Measurements from ENCODE around the gene ACYP1. TPM values are rescaled to one million over a fixed set of nuclear protein-coding genes. Genes with fewer than 3 reads are reported as not detected.

Gene ACYP1
- total and polyA plus RNA-seq, 2 experiments from 2014 or later, result 7.1 to 19.5 TPM

DNA sequence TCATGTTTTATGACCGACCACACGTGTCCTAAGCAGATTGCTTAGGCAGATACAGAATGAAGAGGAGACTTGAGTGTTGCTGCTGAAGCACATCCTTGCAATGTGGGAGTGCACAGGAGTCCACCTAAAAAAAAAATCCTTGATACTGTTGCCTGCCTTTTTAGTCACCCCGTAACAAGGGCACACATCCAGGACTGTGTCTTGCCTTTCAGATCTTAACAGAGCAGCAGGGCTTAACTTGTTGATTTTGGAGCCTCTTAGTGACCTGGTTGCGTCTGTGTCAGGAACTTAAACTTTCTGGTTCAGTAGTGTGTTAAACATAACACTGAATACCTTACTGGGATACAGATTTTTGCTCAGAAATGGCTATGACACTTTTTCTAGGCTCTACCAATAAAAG, 54.6 kb downstream of the ACYP1 start:
- H4K20me1 ChIP-seq (ENCODE audit: insufficient read depth, poor library complexity, severe bottlenecking), result no peaks in the 10 kb centered on the region
- H3K27ac ChIP-seq, result no peak overlapping the region
- DNase-seq (ENCODE audit: low spot score), result no peak
- no peaks in the 10 kb centered on the region for H3K36me3 ChIP-seq (replicated peaks; ENCODE audit: insufficient read depth, low read depth)
- no peaks in the 10 kb centered on the region for H3K27me3 ChIP-seq
- no peaks in the 10 kb centered on the region for H3K9me3 ChIP-seq (ENCODE audit: low read depth)
- H3K79me2 ChIP-seq, result peaks cover 12% of the 10 kb centered on the region
- H3K4me3 ChIP-seq, result no peak overlapping the region
- WGBS (ENCODE audit: low lambda C conversion rate, missing lambda C conversion rate), result 94% methylated on average over 4 of the region's 4 CpGs
- H3K9me2 ChIP-seq (replicated peaks; ENCODE audit: insufficient read depth), result no peaks in the 10 kb centered on the region
- no peak overlapping the region for H3K4me2 ChIP-seq
- H2AFZ ChIP-seq, result no peak overlapping the region
- TF ChIP-seq EZH2phosphoT487 (IDR thresholded peaks at IDR 0.05; ENCODE audit: low read depth, severe bottlenecking, unreplicated experiment) (no peak), EZH2 (IDR thresholded peaks at IDR 0.05; ENCODE audit: borderline replicate concordance) (no peak)
- TF ChIP-seq, protein P1, sequence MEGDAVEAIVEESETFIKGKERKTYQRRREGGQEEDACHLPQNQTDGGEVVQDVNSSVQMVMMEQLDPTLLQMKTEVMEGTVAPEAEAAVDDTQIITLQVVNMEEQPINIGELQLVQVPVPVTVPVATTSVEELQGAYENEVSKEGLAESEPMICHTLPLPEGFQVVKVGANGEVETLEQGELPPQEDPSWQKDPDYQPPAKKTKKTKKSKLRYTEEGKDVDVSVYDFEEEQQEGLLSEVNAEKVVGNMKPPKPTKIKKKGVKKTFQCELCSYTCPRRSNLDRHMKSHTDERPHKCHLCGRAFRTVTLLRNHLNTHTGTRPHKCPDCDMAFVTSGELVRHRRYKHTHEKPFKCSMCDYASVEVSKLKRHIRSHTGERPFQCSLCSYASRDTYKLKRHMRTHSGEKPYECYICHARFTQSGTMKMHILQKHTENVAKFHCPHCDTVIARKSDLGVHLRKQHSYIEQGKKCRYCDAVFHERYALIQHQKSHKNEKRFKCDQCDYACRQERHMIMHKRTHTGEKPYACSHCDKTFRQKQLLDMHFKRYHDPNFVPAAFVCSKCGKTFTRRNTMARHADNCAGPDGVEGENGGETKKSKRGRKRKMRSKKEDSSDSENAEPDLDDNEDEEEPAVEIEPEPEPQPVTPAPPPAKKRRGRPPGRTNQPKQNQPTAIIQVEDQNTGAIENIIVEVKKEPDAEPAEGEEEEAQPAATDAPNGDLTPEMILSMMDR (IDR thresholded peaks at IDR 0.05; ENCODE audit: poor library complexity), result no peak
- peaks cover 1% of the 10 kb centered on the region for H3K4me1 ChIP-seq (ENCODE audit: insufficient read depth)

DNA sequence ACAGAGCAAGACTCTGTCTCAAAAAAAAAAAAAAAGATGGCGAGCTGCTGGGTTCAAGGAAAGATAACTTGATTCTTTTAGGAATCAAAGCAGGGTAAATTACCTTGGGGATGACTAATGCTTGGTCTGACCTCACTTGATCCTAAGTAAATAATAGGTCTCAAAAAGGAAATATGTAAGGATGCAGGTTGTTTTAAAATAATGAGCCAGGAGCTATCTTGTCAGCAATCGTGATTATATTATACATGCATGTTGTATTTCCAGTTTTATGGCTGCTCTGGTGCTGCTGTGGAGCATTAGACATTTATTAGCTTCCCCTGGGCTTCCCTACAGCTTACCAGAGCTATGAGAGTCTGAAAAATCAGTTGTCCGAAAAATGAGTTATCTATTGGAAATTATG, 58.5 kb downstream of the ACYP1 start:
- no peaks in the 10 kb centered on the region for H3K9me2 ChIP-seq (replicated peaks; ENCODE audit: insufficient read depth)
- H3K36me3 ChIP-seq (replicated peaks; ENCODE audit: insufficient read depth, low read depth), result no peaks in the 10 kb centered on the region
- no peak overlapping the region for H3K4me2 ChIP-seq
- H3K79me2 ChIP-seq, result peaks cover 24% of the 10 kb centered on the region
- no peaks in the 10 kb centered on the region for H3K9me3 ChIP-seq (ENCODE audit: low read depth)
- WGBS (ENCODE audit: low lambda C conversion rate, missing lambda C conversion rate), result 94% methylated on average over 3 of the region's 3 CpGs
- H3K4me3 ChIP-seq, result no peak overlapping the region
- H3K27me3 ChIP-seq, result no peaks in the 10 kb centered on the region
- no peak overlapping the region for H3K27ac ChIP-seq
- TF ChIP-seq, protein P1 (IDR thresholded peaks at IDR 0.05; ENCODE audit: poor library complexity), result no peak
- TF ChIP-seq EZH2 (IDR thresholded peaks at IDR 0.05; ENCODE audit: borderline replicate concordance), result no peak
- no peak for TF ChIP-seq EZH2phosphoT487 (IDR thresholded peaks at IDR 0.05; ENCODE audit: low read depth, severe bottlenecking, unreplicated experiment)
- H2AFZ ChIP-seq, result no peak overlapping the region
- H3K4me1 ChIP-seq (ENCODE audit: insufficient read depth), result peaks cover 10% of the 10 kb centered on the region
- no peaks in the 10 kb centered on the region for H4K20me1 ChIP-seq (ENCODE audit: insufficient read depth, poor library complexity, severe bottlenecking)
- no peak for DNase-seq (ENCODE audit: low spot score)

DNA sequence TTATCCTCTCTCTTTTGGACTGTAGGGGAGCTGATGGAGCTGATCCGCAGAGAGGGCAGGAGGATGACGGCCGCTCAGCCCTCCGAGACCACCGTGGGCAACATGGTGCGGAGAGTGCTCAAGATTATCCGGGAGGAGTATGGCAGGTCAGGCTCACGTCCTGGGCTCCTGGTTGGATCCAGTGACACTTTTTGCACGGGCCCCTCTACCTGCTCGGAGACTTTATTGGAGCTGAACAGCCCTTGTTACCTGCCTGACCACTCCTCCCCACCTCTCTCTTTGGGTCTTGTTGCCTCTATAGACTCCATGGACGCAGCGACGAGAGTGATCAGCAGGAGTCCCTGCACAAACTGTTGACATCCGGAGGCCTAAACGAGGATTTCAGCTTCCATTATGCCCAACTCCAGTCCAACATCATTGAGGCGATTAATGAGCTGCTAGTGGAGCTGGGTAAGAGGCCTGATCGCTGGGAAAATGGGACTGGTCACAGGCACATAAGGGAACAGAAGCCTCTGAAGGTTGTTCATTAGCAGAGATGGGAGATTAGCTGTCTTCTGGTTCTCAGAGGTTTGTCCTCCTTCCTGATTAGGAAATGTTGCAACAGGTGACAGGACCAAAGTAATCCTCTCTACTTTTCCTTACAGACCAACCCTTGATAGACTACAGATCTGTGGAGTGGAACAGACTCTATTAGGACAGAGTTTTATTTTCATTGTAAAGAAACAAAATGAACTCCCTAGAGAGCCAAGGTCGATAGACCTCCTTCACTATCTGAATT, 60.4 kb downstream of the ACYP1 start:
- H3K27me3 ChIP-seq, result no peaks in the 10 kb centered on the region
- whole genome bisulfite sequencing (ENCODE audit: low lambda C conversion rate, missing lambda C conversion rate), result 13% methylated on average over 18 of the region's 18 CpGs
- DNase-seq (ENCODE audit: low spot score), result peak; percentile 11

More for the DNA sequence above, 60.4 kb downstream of the ACYP1 start:
- Histone ChIP-seq H3K4me1 (ENCODE audit: insufficient read depth) (peaks cover 10% of the 10 kb centered on the region), H4K20me1 (ENCODE audit: insufficient read depth, poor library complexity, severe bottlenecking) (no peaks in the 10 kb centered on the region), H3K4me2 (peak overlapping the region; percentile 94), H3K79me2 (peaks cover 24% of the 10 kb centered on the region), H3K36me3 (replicated peaks; ENCODE audit: insufficient read depth, low read depth) (no peaks in the 10 kb centered on the region), H3K27ac (peak overlapping the region; percentile 37), H3K9me3 (ENCODE audit: low read depth) (no peaks in the 10 kb centered on the region), H3K9me2 (replicated peaks; ENCODE audit: insufficient read depth) (no peaks in the 10 kb centered on the region), H3K4me3 (peak overlapping the region; percentile 54), H2AFZ (peak overlapping the region; percentile 28)
- TF ChIP-seq EZH2phosphoT487 (IDR thresholded peaks at IDR 0.05; ENCODE audit: low read depth, severe bottlenecking, unreplicated experiment), result no peak
- no peak for TF ChIP-seq EZH2 (IDR thresholded peaks at IDR 0.05; ENCODE audit: borderline replicate concordance)
- TF ChIP-seq, protein P1 (IDR thresholded peaks at IDR 0.05; ENCODE audit: poor library complexity), result no peak

Small RNA genes within 50 kb of the gene (small RNA-seq; reads per million reads assigned to genes)
- gene RNU6-689P, result not detected

Other genes with a start within 250 kb of the ACYP1 start
- not detected in 2 replicates for gene PROX2, start 187.9 kb downstream of the ACYP1 start, total RNA-seq
- gene PROX2, start 187.9 kb downstream of the ACYP1 start, polyA plus RNA-seq, result 0.50 TPM in 1 of 2 replicates, not detected in the other
- 68.7 and 69.4 TPM in 2 replicates for gene DLST, start 182.1 kb downstream of the ACYP1 start, total RNA-seq
- 5.6 and 10.8 TPM in 2 replicates for gene DLST, start 182.1 kb downstream of the ACYP1 start, polyA plus RNA-seq
- gene RPS6KL1, start 140.8 kb downstream of the ACYP1 start, total RNA-seq, result 0.57 and 1.2 TPM in 2 replicates
- gene RPS6KL1, start 140.8 kb downstream of the ACYP1 start, polyA plus RNA-seq, result 0.18 and 1.5 TPM in 2 replicates
- gene PGF, start 108.4 kb downstream of the ACYP1 start, total RNA-seq, result 25.0 and 25.2 TPM in 2 replicates
- 31.0 and 33.0 TPM in 2 replicates for gene PGF, start 108.4 kb downstream of the ACYP1 start, polyA plus RNA-seq
- gene EIF2B2, start 61.1 kb downstream of the ACYP1 start, total RNA-seq, result 35.7 and 45.2 TPM in 2 replicates
- 75.6 and 93.2 TPM in 2 replicates for gene EIF2B2, start 61.1 kb downstream of the ACYP1 start, polyA plus RNA-seq
- 15.6 and 21.3 TPM in 2 replicates for gene MLH3, start 12.6 kb downstream of the ACYP1 start, total RNA-seq
- 8.5 and 9.9 TPM in 2 replicates for gene MLH3, start 12.6 kb downstream of the ACYP1 start, polyA plus RNA-seq
- 1.7 and 14.9 TPM in 2 replicates for gene ZC2HC1C, start 5.6 kb upstream of the ACYP1 start, total RNA-seq
- gene ZC2HC1C, start 5.6 kb upstream of the ACYP1 start, polyA plus RNA-seq, result 1.1 and 3.8 TPM in 2 replicates
- gene NEK9, start 63.0 kb upstream of the ACYP1 start, total RNA-seq, result 19.5 and 21.1 TPM in 2 replicates
- 8.8 and 12.9 TPM in 2 replicates for gene NEK9, start 63.0 kb upstream of the ACYP1 start, polyA plus RNA-seq
- gene TMED10, start 112.6 kb upstream of the ACYP1 start, total RNA-seq, result 375 and 378 TPM in 2 replicates
- gene TMED10, start 112.6 kb upstream of the ACYP1 start, polyA plus RNA-seq, result 390 and 411 TPM in 2 replicates
- gene FOS, start 214.8 kb upstream of the ACYP1 start, total RNA-seq, result 657 and 865 TPM in 2 replicates
- 935 and 1,189 TPM in 2 replicates for gene FOS, start 214.8 kb upstream of the ACYP1 start, polyA plus RNA-seq

All from hepatocyte (in vitro differentiated cells).